Stimulated activated CD8-positive, alpha-beta memory T cell treated with anti-CD3 and anti-CD28 coated beads, Interleukin-4, amount 100 ng/mL, for 48 hours (primary cell): Measurements from ENCODE around the gene PALS1.
"Not testable (repeated sequence)": the region's sequence is repeated elsewhere in the genome, so short reads cannot be mapped to it uniquely, and the experiment has no call there.

Source experiments
- DNase-seq: peaks from one replicate; pipeline ENCODE4 v3.0.0-alpha.2; 2020

Gene PALS1

GRCh38 chr14:67263499-67264149, 22.4 kb downstream of the PALS1 start:
- DNase-seq = no peak

- no peak for DNase-seq
Observed at GRCh38 chr14:67265131-67265530, 23.9 kb downstream of the PALS1 start.

DNA sequence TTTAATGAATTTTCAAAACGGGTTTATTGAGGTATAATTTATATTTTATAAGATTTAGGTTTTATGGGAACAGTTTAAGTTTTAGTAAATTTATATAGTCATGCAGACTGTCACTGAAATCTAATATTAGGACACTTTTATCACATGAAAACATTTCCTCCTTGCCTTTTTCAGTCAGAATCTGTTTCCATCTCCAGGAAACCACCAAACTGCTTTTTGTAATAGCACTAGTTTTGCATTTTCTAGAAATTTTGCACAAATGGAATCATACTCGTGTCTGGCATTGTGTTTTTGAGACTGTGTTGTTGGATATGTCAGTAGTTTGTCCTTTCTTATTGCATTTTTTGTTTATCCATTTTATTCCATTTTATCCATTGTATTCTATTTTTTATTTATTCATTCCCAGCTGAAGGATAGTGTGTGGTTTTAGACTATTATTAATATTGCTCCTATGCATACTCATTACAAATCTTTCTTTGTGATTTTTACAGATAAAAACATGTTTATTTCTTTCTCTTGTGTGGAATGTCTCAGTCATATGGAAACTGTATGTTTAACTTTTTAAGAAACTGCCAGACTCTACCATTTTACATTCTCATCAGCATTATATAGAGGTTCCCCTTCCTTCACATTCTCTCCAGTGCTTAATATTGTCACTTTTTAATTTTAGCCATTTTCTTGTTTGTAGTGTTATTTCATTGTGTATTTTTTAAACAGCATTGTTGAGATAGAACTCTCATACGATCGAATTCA, 26.5 kb downstream of the PALS1 start:
- no peak for DNase-seq

DNA sequence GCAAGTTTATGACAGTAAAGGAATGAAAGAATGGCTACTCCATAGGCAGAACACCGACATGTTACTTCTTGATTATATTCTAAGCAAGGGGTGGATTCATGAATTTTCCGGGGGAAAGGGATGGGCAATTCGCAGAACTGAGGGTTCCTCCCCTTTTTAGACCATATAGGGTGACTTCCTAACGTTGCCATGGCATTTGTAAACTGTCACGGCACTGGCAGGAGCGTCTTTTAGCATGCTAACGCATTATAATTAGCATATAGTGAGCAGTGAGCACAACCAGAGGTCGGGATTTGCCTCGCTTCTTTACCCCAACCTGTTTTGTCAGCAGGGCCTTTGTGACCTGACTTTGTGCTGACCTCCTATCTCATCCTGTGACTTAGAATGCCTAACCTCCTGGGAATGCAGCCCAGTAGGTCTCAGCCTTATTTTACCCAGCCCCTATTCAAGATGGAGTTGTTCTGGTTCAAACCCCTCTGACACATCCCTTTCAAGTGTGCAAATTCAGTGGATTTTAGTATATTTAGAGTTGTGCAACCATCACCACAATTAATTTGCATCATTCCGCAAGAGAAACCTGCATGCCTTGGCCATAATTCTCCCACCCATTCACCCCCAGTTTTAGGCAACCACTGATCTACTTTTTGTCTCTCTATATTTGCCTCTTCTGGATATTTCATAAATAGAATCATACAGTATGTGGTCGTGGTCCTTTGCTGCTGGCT, 27.4 kb downstream of the PALS1 start:
- DNase-seq = no peak

DNA sequence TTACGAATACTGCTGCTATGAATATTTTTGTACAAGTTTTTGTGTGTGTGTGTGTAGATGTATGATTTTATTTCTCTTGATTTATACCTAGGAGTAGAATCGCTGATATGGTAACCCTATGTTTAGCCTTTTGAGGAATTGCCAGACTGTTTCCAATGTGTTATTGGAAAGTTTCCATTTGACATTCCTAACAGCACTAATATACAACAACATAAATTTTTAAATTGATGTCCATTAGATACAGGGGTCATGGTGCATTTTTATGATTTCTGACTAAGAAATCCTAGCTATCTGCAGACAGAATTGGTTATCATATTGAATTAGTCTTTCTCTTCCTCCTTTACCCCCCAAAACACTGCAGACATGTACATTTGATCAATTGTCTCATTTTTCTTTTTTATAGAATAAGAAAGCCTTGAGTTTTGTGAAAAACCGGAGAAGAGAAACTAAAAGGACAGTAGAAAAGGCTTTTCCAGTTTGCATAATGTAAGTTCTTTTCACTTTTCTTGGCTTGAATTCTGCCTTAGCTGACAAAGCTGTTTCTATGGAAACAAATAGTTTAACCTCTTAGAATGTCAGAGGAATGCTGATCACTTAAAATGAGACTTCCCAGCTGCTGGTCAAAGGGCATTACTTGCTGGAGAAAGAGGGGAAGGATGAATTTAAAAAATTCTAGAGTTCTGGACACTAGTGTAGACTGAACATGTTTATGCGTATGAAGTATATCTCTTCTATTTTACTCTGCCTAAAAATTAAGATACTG, 28.2 kb downstream of the PALS1 start:
- DNase-seq = no peak

GRCh38 chr14:67270145-67270753, 29.0 kb downstream of the PALS1 start:
- no peak for DNase-seq

- DNase-seq = no peak
Observed at GRCh38 chr14:67270933-67271332, 29.7 kb downstream of the PALS1 start.

DNA sequence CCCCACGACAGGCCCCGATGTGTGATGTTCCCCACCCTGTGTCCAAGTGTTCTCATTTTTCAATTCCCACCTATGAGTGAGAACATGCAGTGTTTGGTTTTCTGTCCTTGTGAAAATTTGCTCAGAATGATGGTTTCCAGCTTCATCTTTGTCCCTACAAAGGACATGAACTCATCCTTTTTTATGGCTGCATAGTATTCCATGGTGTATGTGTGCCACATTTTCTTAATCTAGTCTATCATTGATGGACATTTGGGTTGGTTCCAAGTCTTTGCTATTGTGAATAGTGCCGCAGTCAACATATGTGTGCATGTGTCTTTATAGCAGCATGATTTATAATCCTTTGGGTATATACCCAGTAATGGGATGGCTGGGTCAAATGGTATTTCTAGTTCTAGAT, 32.0 kb downstream of the PALS1 start:
- not testable (repeated sequence) for DNase-seq

DNA sequence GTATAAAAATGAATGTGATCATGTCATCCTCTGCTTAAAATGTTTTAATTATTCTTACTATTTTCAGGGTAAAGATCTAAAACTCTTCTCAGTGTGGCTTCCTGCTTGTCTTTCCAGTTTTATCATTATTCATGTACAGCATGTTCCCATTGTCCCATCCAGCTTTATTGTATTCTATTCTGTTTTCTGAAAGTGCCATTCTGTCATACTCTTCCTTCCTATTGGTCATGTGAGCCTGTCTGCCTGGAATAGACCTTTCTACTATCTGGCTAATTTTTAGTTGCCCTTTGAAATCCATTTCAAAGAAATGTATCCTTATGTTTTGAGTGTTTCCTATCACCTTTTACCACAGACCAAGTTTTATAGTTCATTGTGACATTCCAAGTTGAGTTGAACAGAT, 34.9 kb downstream of the PALS1 start:
- no peak for DNase-seq

- no peak for DNase-seq
Observed at GRCh38 chr14:67280506-67280905, 39.3 kb downstream of the PALS1 start.

- no peak for DNase-seq
Observed at GRCh38 chr14:67285876-67286452, 44.7 kb downstream of the PALS1 start.
